ENCODE results near the gene MCOLN1. TPM values are rescaled to one million over a fixed set of nuclear protein-coding genes. Genes with fewer than 3 reads are reported as not detected.

The MCOLN1 gene
- total RNA-seq, 4 donors from 2014 or later: 5.6 to 24.7 (median 8.0) TPM

GRCh38 chr19:7541475-7541824, 19.0 kb downstream of the MCOLN1 start:
- TF ChIP-seq CTCF (IDR thresholded peaks at IDR 0.05): no peak
- H3K27me3 ChIP-seq: no peaks in the 10 kb centered on the region
- no peak for DNase-seq
- H3K27ac ChIP-seq: no peak overlapping the region
- no peaks in the 10 kb centered on the region for H3K36me3 ChIP-seq
- no peak overlapping the region for H3K4me3 ChIP-seq
- H3K4me1 ChIP-seq: peaks cover 0 to under 1% of the 10 kb centered on the region in 2 donors
- H3K9me3 ChIP-seq: no peaks in the 10 kb centered on the region
- intact Hi-C loops (cut with DNase I; ENCODE audit: low total_unique reads): no loop called here

- H3K9me3 ChIP-seq: no peaks in the 10 kb centered on the region
- H3K4me1 ChIP-seq: no peaks in the 10 kb centered on the region
- H3K4me3 ChIP-seq: no peak overlapping the region
- TF ChIP-seq POLR2A (IDR thresholded peaks at IDR 0.05): no peak
- no peak for TF ChIP-seq CTCF (IDR thresholded peaks at IDR 0.05)
- no peak for DNase-seq
- H3K27ac ChIP-seq: no peak overlapping the region
- intact Hi-C loops (cut with DNase I; ENCODE audit: low total_unique reads): no loop called here
- H3K36me3 ChIP-seq: no peaks in the 10 kb centered on the region
- no peaks in the 10 kb centered on the region for H3K27me3 ChIP-seq
Observed at GRCh38 chr19:7541828-7542443, 19.5 kb downstream of the MCOLN1 start.

GRCh38 chr19:7542556-7543348, 20.3 kb downstream of the MCOLN1 start:
- H3K9me3 ChIP-seq: no peaks in the 10 kb centered on the region
- H3K36me3 ChIP-seq: no peaks in the 10 kb centered on the region
- H3K27me3 ChIP-seq: no peaks in the 10 kb centered on the region
- no peak overlapping the region for H3K27ac ChIP-seq
- no peak for DNase-seq
- TF ChIP-seq POLR2A (IDR thresholded peaks at IDR 0.05) (no peak), CTCF (IDR thresholded peaks at IDR 0.05) (no peak)
- intact Hi-C loops (cut with DNase I; ENCODE audit: low total_unique reads): no loop called here
- no peak overlapping the region for H3K4me3 ChIP-seq
- no peaks in the 10 kb centered on the region for H3K4me1 ChIP-seq

GRCh38 chr19:7544626-7545025, 22.2 kb downstream of the MCOLN1 start:
- no peak for TF ChIP-seq POLR2A (IDR thresholded peaks at IDR 0.05)
- TF ChIP-seq CTCF (IDR thresholded peaks at IDR 0.05): no peak
- Histone ChIP-seq H3K27ac (no peak overlapping the region), H3K4me1 (no peaks in the 10 kb centered on the region), H3K27me3 (no peaks in the 10 kb centered on the region), H3K9me3 (no peaks in the 10 kb centered on the region), H3K4me3 (no peak overlapping the region), H3K36me3 (no peaks in the 10 kb centered on the region)
- intact Hi-C loops (cut with DNase I; ENCODE audit: low total_unique reads): no loop called here
- DNase-seq: no peak

GRCh38 chr19:7545300-7545699, 22.9 kb downstream of the MCOLN1 start:
- intact Hi-C loops (cut with DNase I; ENCODE audit: low total_unique reads): no loop called here
- Histone ChIP-seq H3K36me3 (no peaks in the 10 kb centered on the region), H3K27ac (no peak overlapping the region), H3K9me3 (no peaks in the 10 kb centered on the region), H3K27me3 (no peaks in the 10 kb centered on the region), H3K4me1 (no peaks in the 10 kb centered on the region), H3K4me3 (no peak overlapping the region)
- no peak for DNase-seq
- no peak for TF ChIP-seq POLR2A (IDR thresholded peaks at IDR 0.05)
